Mesothelial cell of epicardium (in vitro differentiated cells): ENCODE results near the gene LAMB3. TPM values are rescaled to one million over a fixed set of nuclear protein-coding genes. Genes with fewer than 3 reads are reported as not detected.
A peak's percentile ranks its signal among the peaks of the same experiment; 100 is the strongest.

ENCODE experiments used
- DNase-seq, 2 experiments: peaks; one replicate each; pipeline ENCODE4 v3.0.0; 2021; ENCODE audit warnings: low spot score in 2 of 2; ENCODE audit not compliant: unreplicated experiment in 2 of 2
- H3K27ac Mint-ChIP-seq: 2 replicates; pipeline ENCODE4 v1.8.0; 2021; ENCODE audit warnings: mixed read lengths
- H3K27me3 Mint-ChIP-seq: 2 replicates; pipeline ENCODE4 v1.8.0; 2021; ENCODE audit warnings: low read depth, mixed read lengths
- H3K36me3 Mint-ChIP-seq: 2 replicates; pipeline ENCODE4 v1.8.0; 2021; ENCODE audit warnings: mixed read lengths
- H3K4me1 Mint-ChIP-seq: 2 replicates; pipeline ENCODE4 v1.8.0; 2021; ENCODE audit warnings: mixed read lengths
- H3K4me3 Mint-ChIP-seq: 2 replicates; pipeline ENCODE4 v1.8.0; 2021; ENCODE audit warnings: mild to moderate bottlenecking, moderate library complexity, mixed read lengths
- H3K9me3 Mint-ChIP-seq: 2 replicates; pipeline ENCODE4 v1.8.0; 2021; ENCODE audit warnings: mixed read lengths
- total RNA-seq: library from RNA; stranded (reverse); gene quantifications from 3 replicates; pipeline ENCODE4 v1.2.1, GENCODE V29; 2021
- TF ChIP-seq, protein P1 (sequence below): fragments of 200-600 bp; sonication (generic); IDR thresholded peaks from one replicate; pipeline ENCODE4 v1.5.0; 2021; ENCODE audit warnings: antibody characterized with exemption; ENCODE audit not compliant: unreplicated experiment

The LAMB3 gene
- total RNA-seq, 1 donor from 2014 or later: 34.7 TPM

GRCh38 chr1:209622841-209623829, 29.1 kb downstream of the LAMB3 start:
- H3K27ac Mint-ChIP-seq: no peak overlapping the region
- H3K4me3 Mint-ChIP-seq: no peak overlapping the region
- TF ChIP-seq, protein P1, sequence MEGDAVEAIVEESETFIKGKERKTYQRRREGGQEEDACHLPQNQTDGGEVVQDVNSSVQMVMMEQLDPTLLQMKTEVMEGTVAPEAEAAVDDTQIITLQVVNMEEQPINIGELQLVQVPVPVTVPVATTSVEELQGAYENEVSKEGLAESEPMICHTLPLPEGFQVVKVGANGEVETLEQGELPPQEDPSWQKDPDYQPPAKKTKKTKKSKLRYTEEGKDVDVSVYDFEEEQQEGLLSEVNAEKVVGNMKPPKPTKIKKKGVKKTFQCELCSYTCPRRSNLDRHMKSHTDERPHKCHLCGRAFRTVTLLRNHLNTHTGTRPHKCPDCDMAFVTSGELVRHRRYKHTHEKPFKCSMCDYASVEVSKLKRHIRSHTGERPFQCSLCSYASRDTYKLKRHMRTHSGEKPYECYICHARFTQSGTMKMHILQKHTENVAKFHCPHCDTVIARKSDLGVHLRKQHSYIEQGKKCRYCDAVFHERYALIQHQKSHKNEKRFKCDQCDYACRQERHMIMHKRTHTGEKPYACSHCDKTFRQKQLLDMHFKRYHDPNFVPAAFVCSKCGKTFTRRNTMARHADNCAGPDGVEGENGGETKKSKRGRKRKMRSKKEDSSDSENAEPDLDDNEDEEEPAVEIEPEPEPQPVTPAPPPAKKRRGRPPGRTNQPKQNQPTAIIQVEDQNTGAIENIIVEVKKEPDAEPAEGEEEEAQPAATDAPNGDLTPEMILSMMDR: no peak
- peaks cover 13% of the 10 kb centered on the region for H3K27me3 Mint-ChIP-seq
- DNase-seq: no peak
- H3K4me1 Mint-ChIP-seq: peaks cover 23% of the 10 kb centered on the region
- no peaks in the 10 kb centered on the region for H3K36me3 Mint-ChIP-seq
- H3K9me3 Mint-ChIP-seq: no peaks in the 10 kb centered on the region

DNA sequence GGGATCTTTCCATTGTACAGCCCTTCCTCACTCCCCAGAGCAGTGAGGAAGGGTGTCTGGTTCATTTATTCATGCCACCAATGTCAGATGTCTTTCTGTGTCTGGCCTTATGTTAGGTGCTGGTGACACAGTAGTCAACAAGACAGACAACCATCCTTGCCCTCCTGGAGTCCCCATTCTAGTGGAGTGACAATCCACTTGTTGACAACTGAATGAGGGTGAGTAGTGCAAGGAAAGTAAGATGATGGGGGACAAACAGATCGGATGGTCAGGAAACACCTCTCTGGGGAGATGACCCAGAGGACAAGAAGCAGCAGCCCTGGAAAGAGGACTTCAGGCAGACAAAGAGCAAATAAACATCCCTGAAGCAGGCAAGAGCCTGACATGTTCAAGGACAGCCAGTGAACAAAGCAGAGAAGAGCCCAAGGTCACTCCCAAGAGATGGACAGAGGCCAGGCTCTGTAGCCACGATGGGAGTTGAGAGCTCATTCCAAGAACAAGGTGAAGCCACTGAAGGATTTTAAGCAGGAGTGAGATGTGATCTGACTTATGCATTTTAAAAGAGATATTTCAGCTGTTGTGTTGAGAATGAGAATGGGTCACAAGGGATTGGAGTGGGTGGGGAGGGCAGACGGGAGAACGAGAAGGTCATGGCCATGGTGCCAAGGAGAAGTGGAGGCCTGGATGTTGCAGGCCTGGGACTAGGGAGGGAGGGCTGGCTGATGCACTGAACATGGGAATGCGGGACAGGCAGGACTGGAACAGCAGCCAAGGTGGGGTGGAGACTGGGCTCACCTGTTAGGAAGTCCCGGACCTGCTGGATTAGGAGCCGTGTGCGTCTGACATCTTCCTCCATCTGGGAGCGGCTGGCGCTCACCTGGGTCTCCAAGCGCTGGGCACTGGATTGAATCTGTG, 30.2 kb downstream of the LAMB3 start:
- H3K36me3 Mint-ChIP-seq: peaks cover 4% of the 10 kb centered on the region
- peaks cover 21% of the 10 kb centered on the region for H3K4me1 Mint-ChIP-seq
- TF ChIP-seq, protein P1: no peak
- DNase-seq: no peak
- peaks cover 10% of the 10 kb centered on the region for H3K27me3 Mint-ChIP-seq
- H3K9me3 Mint-ChIP-seq: no peaks in the 10 kb centered on the region
- H3K27ac Mint-ChIP-seq: no peak overlapping the region
- no peak overlapping the region for H3K4me3 Mint-ChIP-seq

DNA sequence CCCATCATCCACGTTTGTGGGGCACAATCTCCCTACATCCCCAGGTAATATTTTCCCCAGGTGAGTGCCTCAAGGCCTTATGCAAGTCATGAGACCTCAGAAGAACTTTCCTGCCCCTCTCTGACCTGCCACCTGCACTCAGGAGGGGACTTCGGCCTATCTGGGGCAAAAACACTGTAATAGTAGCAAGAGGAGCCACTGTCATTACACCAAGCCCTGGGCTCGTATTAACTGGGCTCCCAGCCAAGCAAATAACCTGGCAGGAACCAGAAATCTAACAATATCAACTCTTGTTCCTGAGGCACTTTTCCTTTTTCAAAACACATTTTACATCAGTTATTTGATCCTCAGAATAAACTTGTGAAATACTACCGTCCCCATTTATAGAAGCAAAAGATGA, 30.9 kb downstream of the LAMB3 start:
- Mint-ChIP-seq H3K27ac (peak overlapping the region; percentile 47), H3K4me3 (no peak overlapping the region), H3K36me3 (peaks cover 9% of the 10 kb centered on the region), H3K4me1 (peaks cover 21% of the 10 kb centered on the region), H3K27me3 (peaks cover 10% of the 10 kb centered on the region), H3K9me3 (no peaks in the 10 kb centered on the region)
- TF ChIP-seq, protein P1: no peak
- DNase-seq: no peak

DNA sequence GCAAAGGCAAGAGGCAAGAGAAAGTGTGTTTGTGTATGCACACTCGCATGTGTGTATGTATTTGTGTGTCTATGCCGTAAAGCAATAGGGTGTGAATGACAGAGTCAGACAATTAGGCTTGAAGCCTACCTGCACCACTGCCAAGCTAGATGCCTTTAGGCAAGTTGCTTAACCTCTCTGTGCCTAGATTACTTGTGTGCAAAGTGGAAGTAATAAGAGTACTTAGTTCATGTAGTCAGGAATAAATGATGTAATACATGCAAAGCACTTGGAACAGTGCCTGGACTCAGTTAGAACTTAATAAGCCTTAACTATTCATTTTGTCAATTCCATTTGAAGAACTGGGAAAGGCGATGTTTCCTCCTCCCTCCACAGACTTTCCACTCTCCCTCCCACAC, 31.7 kb downstream of the LAMB3 start:
- TF ChIP-seq, protein P1: no peak
- no peak overlapping the region for H3K4me3 Mint-ChIP-seq
- no peak for DNase-seq
- peaks cover 12% of the 10 kb centered on the region for H3K27me3 Mint-ChIP-seq
- H3K36me3 Mint-ChIP-seq: peaks cover 13% of the 10 kb centered on the region
- H3K9me3 Mint-ChIP-seq: no peaks in the 10 kb centered on the region
- H3K4me1 Mint-ChIP-seq: peaks cover 21% of the 10 kb centered on the region
- H3K27ac Mint-ChIP-seq: peak overlapping the region; percentile 40

- Mint-ChIP-seq H3K4me3 (no peak overlapping the region), H3K9me3 (no peaks in the 10 kb centered on the region), H3K4me1 (peaks cover 21% of the 10 kb centered on the region), H3K27me3 (peaks cover 12% of the 10 kb centered on the region), H3K27ac (no peak overlapping the region), H3K36me3 (peaks cover 13% of the 10 kb centered on the region)
- DNase-seq: no peak
- TF ChIP-seq, protein P1: no peak
These were observed 32.3 kb downstream of the LAMB3 start for GRCh38 chr1:209619696-209620486.
